AG09319 (cell line): ENCODE results near the gene PXK.

Source experiments
- DNase-seq: peaks from one replicate; pipeline ENCODE4 v3.0.0-alpha.2; 2010; ENCODE audit warnings: low read depth; ENCODE audit errors: extremely low read depth
- TF ChIP-seq, protein P1 (sequence below): IDR thresholded peaks from 2 replicates; pipeline ENCODE4 v1.5.1; 2011; ENCODE audit warnings: low read depth, mild to moderate bottlenecking, inconsistent platforms, low read length, moderate library complexity

PXK gene

DNA sequence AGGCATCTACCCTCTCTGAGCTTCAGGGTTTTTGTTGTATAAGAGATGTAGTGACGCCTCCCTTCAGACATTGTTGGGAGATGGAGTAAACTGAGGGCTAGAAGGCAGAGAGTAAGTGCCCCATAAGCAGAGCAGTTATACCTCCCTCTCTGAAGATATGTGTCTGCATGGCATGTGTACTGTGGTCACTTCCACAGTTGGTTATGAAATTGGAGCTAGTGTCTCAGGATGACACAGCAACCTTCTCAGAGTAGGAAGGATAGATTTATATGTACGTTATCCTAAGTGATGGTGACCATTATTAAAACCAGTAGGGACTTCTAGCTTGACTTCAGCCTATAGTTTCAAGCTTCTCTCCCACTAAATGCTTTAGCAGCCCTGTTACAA, 17.9 kb downstream of the PXK start:
- TF ChIP-seq, protein P1, sequence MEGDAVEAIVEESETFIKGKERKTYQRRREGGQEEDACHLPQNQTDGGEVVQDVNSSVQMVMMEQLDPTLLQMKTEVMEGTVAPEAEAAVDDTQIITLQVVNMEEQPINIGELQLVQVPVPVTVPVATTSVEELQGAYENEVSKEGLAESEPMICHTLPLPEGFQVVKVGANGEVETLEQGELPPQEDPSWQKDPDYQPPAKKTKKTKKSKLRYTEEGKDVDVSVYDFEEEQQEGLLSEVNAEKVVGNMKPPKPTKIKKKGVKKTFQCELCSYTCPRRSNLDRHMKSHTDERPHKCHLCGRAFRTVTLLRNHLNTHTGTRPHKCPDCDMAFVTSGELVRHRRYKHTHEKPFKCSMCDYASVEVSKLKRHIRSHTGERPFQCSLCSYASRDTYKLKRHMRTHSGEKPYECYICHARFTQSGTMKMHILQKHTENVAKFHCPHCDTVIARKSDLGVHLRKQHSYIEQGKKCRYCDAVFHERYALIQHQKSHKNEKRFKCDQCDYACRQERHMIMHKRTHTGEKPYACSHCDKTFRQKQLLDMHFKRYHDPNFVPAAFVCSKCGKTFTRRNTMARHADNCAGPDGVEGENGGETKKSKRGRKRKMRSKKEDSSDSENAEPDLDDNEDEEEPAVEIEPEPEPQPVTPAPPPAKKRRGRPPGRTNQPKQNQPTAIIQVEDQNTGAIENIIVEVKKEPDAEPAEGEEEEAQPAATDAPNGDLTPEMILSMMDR = no peak

DNA sequence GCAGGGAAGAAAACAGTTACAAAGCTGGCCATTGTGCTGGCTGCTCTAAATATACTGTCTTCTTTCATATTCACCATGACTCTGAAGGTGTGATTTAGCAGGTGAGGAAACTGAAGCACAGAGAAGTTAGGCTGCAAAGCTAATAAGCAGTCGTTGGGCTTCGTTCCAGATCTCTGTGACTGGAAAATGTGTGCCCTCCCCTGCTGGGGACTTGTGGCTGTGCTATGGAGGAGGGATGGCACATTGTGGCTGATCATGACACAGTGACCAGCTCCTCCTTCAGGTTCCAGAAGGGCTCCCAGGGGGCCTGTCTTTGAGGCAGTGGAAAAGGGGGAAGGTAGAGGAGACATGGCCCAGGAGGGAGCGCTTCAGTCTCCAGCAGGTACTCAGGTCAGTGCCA, 19.2 kb downstream of the PXK start:
- DNase-seq = no peak
- TF ChIP-seq, protein P1 = no peak

More for the DNA sequence above, 17.9 kb downstream of the PXK start:
- DNase-seq = no peak

DNA sequence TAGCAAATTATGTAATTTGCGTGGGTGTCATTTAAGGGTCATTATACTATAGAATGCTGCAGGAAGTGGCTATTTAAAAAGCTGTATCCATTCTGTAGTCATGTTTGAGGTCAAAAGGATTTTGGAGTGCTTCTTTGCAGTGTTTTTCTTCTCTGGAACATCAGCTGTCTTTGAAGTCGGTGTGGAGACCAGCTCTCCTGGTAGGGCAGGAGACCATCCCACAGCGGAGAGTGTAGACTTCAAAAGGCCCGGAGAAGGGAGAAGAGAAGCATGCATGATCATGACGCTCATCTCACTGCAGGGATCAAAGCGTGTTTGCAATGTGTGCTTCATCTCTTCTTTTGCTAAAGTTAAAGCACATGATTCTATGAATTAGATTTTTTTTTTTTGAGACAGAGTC, 19.9 kb downstream of the PXK start:
- TF ChIP-seq, protein P1 = no peak
- no peak for DNase-seq

DNA sequence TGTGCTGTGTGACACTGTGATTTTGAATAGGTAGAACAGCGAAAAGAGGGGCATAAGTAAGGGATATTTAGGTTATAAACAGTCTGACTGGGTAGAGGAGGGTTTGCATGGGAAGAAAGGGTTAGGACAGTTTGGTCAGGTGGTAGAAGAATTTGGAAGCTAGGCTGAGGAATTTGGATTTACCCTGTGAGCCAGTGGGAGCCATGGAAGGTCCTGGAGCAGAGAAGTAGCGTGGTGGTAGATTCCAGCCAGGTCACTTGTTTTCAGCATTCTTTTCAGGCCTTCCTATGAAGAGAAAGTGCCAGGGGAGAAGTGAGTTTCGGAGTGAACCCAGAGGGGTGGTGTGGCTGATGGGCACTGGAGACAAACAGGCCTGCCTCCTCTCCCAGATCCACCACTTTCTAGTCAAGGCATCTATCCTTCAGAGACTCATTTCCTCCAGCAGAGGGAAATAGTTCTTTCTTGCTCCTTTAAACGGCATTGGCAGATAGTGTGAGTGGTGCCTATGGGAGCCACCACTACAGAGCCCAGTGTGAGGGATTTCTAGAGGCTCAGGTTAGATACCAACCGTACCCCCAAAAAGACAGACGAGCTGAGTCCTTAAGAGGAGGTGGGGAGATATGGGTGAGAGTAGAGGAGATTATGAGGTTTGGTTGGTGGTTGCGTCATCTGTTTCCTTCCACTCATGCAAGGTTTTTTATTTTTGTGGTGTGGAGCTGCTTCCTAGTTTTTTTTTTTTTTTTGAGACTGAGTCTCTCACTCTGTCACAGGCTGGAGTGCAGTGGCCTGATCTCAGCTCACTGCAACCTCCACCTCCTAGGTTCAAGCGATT, 21.2 kb downstream of the PXK start:
- DNase-seq = no peak
- TF ChIP-seq, protein P1 = no peak

DNA sequence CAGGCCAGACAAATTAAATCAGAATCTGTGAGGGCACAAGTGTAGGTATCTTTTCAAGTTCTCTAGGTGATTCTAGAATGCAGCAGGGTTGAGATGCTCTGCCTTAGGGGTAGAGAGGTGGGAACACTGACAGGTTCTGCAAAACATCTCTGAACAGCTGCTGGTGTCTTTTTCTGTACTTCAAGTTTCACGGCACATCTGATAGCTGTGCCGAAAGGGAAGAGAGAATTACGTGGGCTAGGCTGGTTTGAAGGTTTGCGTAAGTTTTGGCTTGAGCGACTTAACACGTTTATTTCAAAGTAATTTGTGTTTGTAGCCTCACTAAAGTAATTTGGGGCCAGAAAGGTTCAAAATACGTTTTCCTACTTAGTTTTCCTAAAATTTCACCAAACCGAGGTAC, 22.5 kb downstream of the PXK start:
- TF ChIP-seq, protein P1 = no peak
- no peak for DNase-seq

DNA sequence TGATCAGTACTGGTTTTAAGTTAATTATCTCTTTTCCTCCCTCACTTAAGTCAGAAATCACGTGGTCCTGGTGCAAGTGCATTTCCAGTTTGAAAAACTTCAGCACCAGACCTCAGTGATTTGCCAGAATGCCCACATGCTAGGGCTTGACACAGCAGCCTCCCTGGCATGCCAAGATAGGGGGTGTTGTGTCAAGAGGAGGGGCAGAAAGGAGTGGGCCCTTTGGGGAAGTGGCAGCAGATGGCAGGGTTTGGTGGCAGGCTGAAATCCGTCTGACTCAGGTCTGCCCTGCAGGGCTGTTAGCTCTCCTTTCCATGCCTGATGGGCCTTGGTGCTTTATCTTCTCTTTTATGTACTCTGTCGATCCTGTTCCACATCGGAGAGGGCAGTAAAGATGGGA, 23.4 kb downstream of the PXK start:
- TF ChIP-seq, protein P1 = no peak

DNA sequence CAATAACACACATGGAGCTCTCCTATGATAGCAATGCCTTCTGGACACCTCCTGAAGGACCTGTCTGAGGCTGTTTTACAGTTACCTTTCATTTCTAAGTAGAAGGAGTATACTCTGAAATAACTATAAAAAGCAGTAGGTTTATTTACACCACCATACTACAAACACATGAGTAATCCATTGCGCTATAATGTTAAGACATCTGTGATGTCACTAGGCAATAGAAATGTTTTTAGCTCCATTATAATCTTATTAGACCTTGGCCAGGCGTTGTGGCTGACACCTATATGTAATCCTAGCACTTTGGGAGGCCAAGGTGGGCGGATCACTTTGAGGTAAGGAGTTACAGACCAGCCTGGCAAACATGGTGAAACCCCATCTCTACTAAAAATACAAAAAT, 24.7 kb downstream of the PXK start:
- DNase-seq = no peak
- TF ChIP-seq, protein P1 = no peak

More for the DNA sequence above, 23.4 kb downstream of the PXK start:
- no peak for DNase-seq
